ENCODE results near the gene DCUN1D2. TPM values are rescaled to one million over a fixed set of nuclear protein-coding genes. Genes with fewer than 3 reads are reported as not detected.

Gene DCUN1D2
- total RNA-seq, 2 donors from 2014 or later: 35.8 to 44.7 TPM

DNA sequence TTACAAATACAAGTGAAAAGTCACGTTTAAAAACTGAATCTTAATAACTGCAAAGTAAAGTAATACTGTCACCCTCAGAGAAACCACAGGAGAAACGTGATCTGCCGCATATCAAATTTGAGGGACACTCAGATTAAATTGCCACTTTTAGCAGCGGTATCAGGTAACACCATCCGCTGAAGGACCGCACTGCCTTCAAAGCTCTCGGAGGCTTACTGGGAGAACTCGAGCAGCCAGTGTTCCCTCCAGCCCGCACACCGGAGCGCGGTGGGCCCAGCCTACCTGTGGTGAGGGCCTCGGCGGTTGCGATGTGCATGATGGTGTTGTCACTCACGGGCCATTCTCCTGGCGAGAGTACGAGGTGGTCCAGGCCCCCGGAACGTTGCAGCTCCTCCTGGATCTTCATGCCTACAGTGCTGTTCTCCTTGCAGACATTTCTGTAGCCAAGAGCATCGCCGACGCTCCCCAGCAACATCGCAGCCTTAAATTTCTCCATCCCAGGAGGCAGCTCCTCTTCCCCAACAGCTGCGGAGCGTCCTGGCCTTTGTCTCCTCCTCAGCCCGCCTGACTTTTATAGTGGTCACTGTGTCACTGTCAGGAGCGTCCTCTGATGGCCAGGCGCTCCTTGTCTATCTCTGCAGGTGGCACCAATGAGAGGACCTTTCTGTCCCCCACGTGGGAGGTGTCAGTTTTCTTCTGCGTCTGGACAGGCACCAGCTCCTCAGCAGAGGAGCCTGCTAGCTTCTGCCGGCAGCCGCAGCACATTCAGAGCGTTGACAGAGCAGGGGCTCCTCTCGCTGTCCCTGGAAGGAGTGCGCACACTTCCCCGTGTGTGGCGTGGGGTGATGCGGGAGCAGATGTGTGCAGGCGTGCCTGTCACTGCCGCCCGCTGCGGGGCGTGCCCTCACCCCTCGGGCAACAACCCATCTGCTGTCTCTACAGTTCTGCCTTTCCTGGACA, 37.3 kb downstream of the DCUN1D2 start, which contains the start of gene ADPRHL1:
Gene ADPRHL1, minus strand, starts transcription at position 547 of the 960 bp plus-strand sequence. Its CDS starts 51 bp downstream, at position 496.
- H3K9me3 ChIP-seq (ENCODE audit: control insufficient read depth, low read length): no peaks in the 10 kb centered on the region
- no peak for TF ChIP-seq CTCF (conservative IDR thresholded peaks at IDR 0.05)
- Mint-ChIP-seq H3K4me3 (no peak within 1 kb of the TSS), H3K27me3 (ENCODE audit: insufficient read depth) (no peaks in the 10 kb centered on the region), H3K4me1 (peaks cover 4% of the 10 kb centered on the region), H3K27ac (peak within 1 kb of the TSS; percentile 21), H3K36me3 (ENCODE audit: low read depth) (peaks cover 54% of the 10 kb centered on the region), H3K9me3 (peaks cover 1% of the 10 kb centered on the region)
- no peak within 1 kb of the TSS for H3K9ac ChIP-seq (ENCODE audit: extremely low read depth, low read length, poor library complexity, severe bottlenecking)
- H3K4me3 ChIP-seq (ENCODE audit: low read length): no peak within 1 kb of the TSS
- peaks cover 38% of the 10 kb centered on the region for H3K36me3 ChIP-seq (ENCODE audit: control insufficient read depth, insufficient read depth, low read length)
- H3K27ac ChIP-seq (ENCODE audit: low read depth, low read length): peak within 1 kb of the TSS; percentile 91
- no peaks in the 10 kb centered on the region for H3K27me3 ChIP-seq (ENCODE audit: control insufficient read depth, insufficient read depth, low read length, poor library complexity, severe bottlenecking)
- no peak for DNase-seq
- H3K4me1 ChIP-seq (ENCODE audit: control insufficient read depth, insufficient read depth, low read length): no peaks in the 10 kb centered on the region
- 89 to 92% methylated on average over 40 to 45 of the region's 45 CpGs for WGBS, 2 experiments (ENCODE audit: insufficient coverage in 1 of 2, insufficient read length in 1 of 2)

DNA sequence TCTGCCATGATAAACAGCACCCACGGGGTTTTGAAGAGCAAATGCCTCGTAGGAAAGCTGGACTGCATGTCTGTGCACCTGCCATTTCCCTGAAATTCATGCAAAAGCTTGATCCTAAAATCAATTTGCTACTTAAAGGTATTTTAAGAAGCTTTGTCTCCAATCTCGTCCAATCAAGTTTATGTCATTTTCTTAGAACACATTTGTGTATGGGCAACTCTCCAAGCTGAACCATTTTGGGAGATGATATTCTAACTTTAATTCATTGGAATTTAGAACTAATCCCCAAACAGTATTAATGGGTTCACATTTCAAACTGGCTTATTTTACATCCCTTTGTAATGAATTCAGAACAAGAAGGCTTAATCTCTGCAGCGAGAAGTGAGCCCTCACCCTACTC, 38.0 kb downstream of the DCUN1D2 start:
- Mint-ChIP-seq H3K4me1 (peaks cover 4% of the 10 kb centered on the region), H3K9me3 (peaks cover 1% of the 10 kb centered on the region), H3K4me3 (no peak overlapping the region), H3K36me3 (ENCODE audit: low read depth) (peaks cover 53% of the 10 kb centered on the region), H3K27me3 (ENCODE audit: insufficient read depth) (no peaks in the 10 kb centered on the region), H3K27ac (no peak overlapping the region)
- no peak for DNase-seq
- H3K9me3 ChIP-seq (ENCODE audit: control insufficient read depth, low read length): no peaks in the 10 kb centered on the region
- no peak for TF ChIP-seq CTCF (conservative IDR thresholded peaks at IDR 0.05)
- H3K27me3 ChIP-seq (ENCODE audit: control insufficient read depth, insufficient read depth, low read length, poor library complexity, severe bottlenecking): no peaks in the 10 kb centered on the region
- no peak overlapping the region for H3K4me3 ChIP-seq (ENCODE audit: low read length)
- no peak overlapping the region for H3K9ac ChIP-seq (ENCODE audit: extremely low read depth, low read length, poor library complexity, severe bottlenecking)
- peaks cover 31% of the 10 kb centered on the region for H3K36me3 ChIP-seq (ENCODE audit: control insufficient read depth, insufficient read depth, low read length)
- WGBS, 2 experiments (ENCODE audit: insufficient coverage in 1 of 2, insufficient read length in 1 of 2): 91 to 100% methylated on average over 4 of the region's 4 CpGs
- no peak overlapping the region for H3K27ac ChIP-seq (ENCODE audit: low read depth, low read length)
- H3K4me1 ChIP-seq (ENCODE audit: control insufficient read depth, insufficient read depth, low read length): no peaks in the 10 kb centered on the region

GRCh38 chr13:113451951-113452421, 38.5 kb downstream of the DCUN1D2 start:
- Histone ChIP-seq H3K4me3 (ENCODE audit: low read length) (no peak overlapping the region), H3K27me3 (ENCODE audit: control insufficient read depth, insufficient read depth, low read length, poor library complexity, severe bottlenecking) (no peaks in the 10 kb centered on the region), H3K4me1 (ENCODE audit: control insufficient read depth, insufficient read depth, low read length) (no peaks in the 10 kb centered on the region), H3K27ac (ENCODE audit: low read depth, low read length) (no peak overlapping the region), H3K36me3 (ENCODE audit: control insufficient read depth, insufficient read depth, low read length) (peaks cover 27% of the 10 kb centered on the region), H3K9ac (ENCODE audit: extremely low read depth, low read length, poor library complexity, severe bottlenecking) (no peak overlapping the region), H3K9me3 (ENCODE audit: control insufficient read depth, low read length) (no peaks in the 10 kb centered on the region)
- Mint-ChIP-seq H3K36me3 (ENCODE audit: low read depth) (peaks cover 52% of the 10 kb centered on the region), H3K27me3 (ENCODE audit: insufficient read depth) (no peaks in the 10 kb centered on the region), H3K4me1 (peaks cover 4% of the 10 kb centered on the region), H3K27ac (no peak overlapping the region), H3K4me3 (no peak overlapping the region), H3K9me3 (peaks cover 1% of the 10 kb centered on the region)
- TF ChIP-seq CTCF (conservative IDR thresholded peaks at IDR 0.05): no peak
- WGBS, 2 experiments (ENCODE audit: insufficient coverage in 1 of 2, insufficient read length in 1 of 2): 96 to 99% methylated on average over 17 to 24 of the region's 24 CpGs
- no peak for DNase-seq
